ENCODE measurements around the gene PRDM2.

Gene PRDM2

GRCh38 chr1:13699936-13700520, at the start of gene PRDM2:
PRDM2 (plus strand) TSS chr1:13700188; CDS start chr1:13715606, 15,418 bp downstream.
- TF ChIP-seq CTCF (IDR thresholded peaks at IDR 0.05; ENCODE audit: extremely low read depth, missing control alignments) = no peak
- peak; percentile 84 for DNase-seq (ENCODE audit: low spot score)

GRCh38 chr1:13651279-13651678, 48.7 kb upstream of the PRDM2 start:
- TF ChIP-seq CTCF (IDR thresholded peaks at IDR 0.05; ENCODE audit: extremely low read depth, missing control alignments) = no peak
- no peak for DNase-seq (ENCODE audit: low spot score)

GRCh38 chr1:13652238-13652637, 47.8 kb upstream of the PRDM2 start:
- no peak for DNase-seq (ENCODE audit: low spot score)
- TF ChIP-seq CTCF (IDR thresholded peaks at IDR 0.05; ENCODE audit: extremely low read depth, missing control alignments) = no peak

- no peak for TF ChIP-seq CTCF (IDR thresholded peaks at IDR 0.05; ENCODE audit: extremely low read depth, missing control alignments)
- DNase-seq (ENCODE audit: low spot score) = no peak
Measured at GRCh38 chr1:13661539-13661938, 38.4 kb upstream of the PRDM2 start.

GRCh38 chr1:13662493-13662892, 37.5 kb upstream of the PRDM2 start:
- no peak for TF ChIP-seq CTCF (IDR thresholded peaks at IDR 0.05; ENCODE audit: extremely low read depth, missing control alignments)
- DNase-seq (ENCODE audit: low spot score) = no peak

GRCh38 chr1:13663969-13664368, 36.0 kb upstream of the PRDM2 start:
- DNase-seq (ENCODE audit: low spot score) = no peak
- no peak for TF ChIP-seq CTCF (IDR thresholded peaks at IDR 0.05; ENCODE audit: extremely low read depth, missing control alignments)

GRCh38 chr1:13664451-13664850, 35.5 kb upstream of the PRDM2 start:
- DNase-seq (ENCODE audit: low spot score) = peak; percentile 28
- no peak for TF ChIP-seq CTCF (IDR thresholded peaks at IDR 0.05; ENCODE audit: extremely low read depth, missing control alignments)
